Loucy (cell line): ENCODE results near the gene RAPGEF1.

Source experiments
- CTCF ChIP-seq: fragments of 200-600 bp; sonication (generic); conservative IDR thresholded peaks from 2 replicates; pipeline ENCODE4 v1.5.1; 2014; ENCODE audit warnings: mild to moderate bottlenecking, antibody characterized with exemption, low read length
- EZH2phosphoT487 ChIP-seq: fragments of 200-600 bp; IDR thresholded peaks from 2 replicates; pipeline ENCODE4 v1.6.1; 2018; ENCODE audit warnings: antibody characterized with exemption, mild to moderate bottlenecking, moderate library complexity, borderline replicate concordance

- no peak for TF ChIP-seq CTCF
- TF ChIP-seq EZH2phosphoT487 = no peak
Measured at GRCh38 chr9:131690941-131691573, 48.8 kb downstream of the RAPGEF1 start.
